GM08714 (cell line): ENCODE data around the gene CD302.
"Not testable (repeated sequence)": the region's sequence is repeated elsewhere in the genome, so short reads cannot be mapped to it uniquely, and the experiment has no call there.

Experiments used
- H3K4me3 ChIP-seq: fragments of 200-500 bp; sonication (Bioruptor generic); 2 replicates; pipeline ENCODE4 v1.5.1; 2014; ENCODE audit warnings: mild to moderate bottlenecking, low read length, inconsistent platforms
- ZNF274 ChIP-seq: IDR thresholded peaks from 2 replicates; pipeline ENCODE4 v1.6.1; 2012; ENCODE audit warnings: mild to moderate bottlenecking, low read depth, low read length

Gene CD302

GRCh38 chr2:159748089-159748488 lies 49.9 kb downstream of the CD302 start:
- TF ChIP-seq ZNF274, result no peak
- no peak overlapping the region for H3K4me3 ChIP-seq

GRCh38 chr2:159745237-159745636 lies 52.8 kb downstream of the CD302 start:
- not testable (repeated sequence) for H3K4me3 ChIP-seq

- no peak for TF ChIP-seq ZNF274
- no peak overlapping the region for H3K4me3 ChIP-seq
Measured at GRCh38 chr2:159744363-159744762, 53.6 kb downstream of the CD302 start.

- no peak overlapping the region for H3K4me3 ChIP-seq
- TF ChIP-seq ZNF274, result no peak
Measured at GRCh38 chr2:159742846-159743245, 55.2 kb downstream of the CD302 start.

GRCh38 chr2:159738509-159739390 lies 59.3 kb downstream of the CD302 start:
- no peak overlapping the region for H3K4me3 ChIP-seq
- TF ChIP-seq ZNF274, result no peak

GRCh38 chr2:159737917-159738296 lies 60.1 kb downstream of the CD302 start:
- H3K4me3 ChIP-seq, result no peak overlapping the region
- TF ChIP-seq ZNF274, result no peak

GRCh38 chr2:159737292-159737916 lies 60.6 kb downstream of the CD302 start:
- H3K4me3 ChIP-seq, result no peak overlapping the region
- TF ChIP-seq ZNF274, result no peak

GRCh38 chr2:159736048-159736447 lies 62.0 kb downstream of the CD302 start:
- TF ChIP-seq ZNF274, result no peak

GRCh38 chr2:159735648-159736047 lies 62.4 kb downstream of the CD302 start:
- no peak for TF ChIP-seq ZNF274

More at GRCh38 chr2:159736048-159736447, 62.0 kb downstream of the CD302 start:
- no peak overlapping the region for H3K4me3 ChIP-seq

GRCh38 chr2:159728629-159729028 lies 69.4 kb downstream of the CD302 start:
- H3K4me3 ChIP-seq, result no peak overlapping the region
- TF ChIP-seq ZNF274, result no peak

More at GRCh38 chr2:159735648-159736047, 62.4 kb downstream of the CD302 start:
- H3K4me3 ChIP-seq, result no peak overlapping the region

- no peak overlapping the region for H3K4me3 ChIP-seq
- no peak for TF ChIP-seq ZNF274
Measured at GRCh38 chr2:159725713-159726112, 72.3 kb downstream of the CD302 start.

GRCh38 chr2:159724795-159725572 lies 73.0 kb downstream of the CD302 start:
- H3K4me3 ChIP-seq, result not testable (repeated sequence)

GRCh38 chr2:159722580-159722979 lies 75.4 kb downstream of the CD302 start:
- no peak overlapping the region for H3K4me3 ChIP-seq
- no peak for TF ChIP-seq ZNF274

- H3K4me3 ChIP-seq, result no peak overlapping the region
- TF ChIP-seq ZNF274, result no peak
Measured at GRCh38 chr2:159720676-159721075, 77.3 kb downstream of the CD302 start.
